H1 (cell line): ENCODE measurements around the gene BMPR1A. TPM values are rescaled to one million over a fixed set of nuclear protein-coding genes. Genes with fewer than 3 reads are reported as not detected.

ENCODE experiments used
- CTCF ChIA-PET: fragments of 300-600 bp; sonication (Branson Sonifier 250); formaldehyde crosslinking; loops from one replicate; lab custom pipeline; 2021; ENCODE audit not compliant: partially characterized antibody; lab: Charles Lee
- POLR2A ChIA-PET: fragments of 300-600 bp; sonication (Branson Sonifier 250); formaldehyde crosslinking; loops from one replicate; lab custom pipeline; 2021; ENCODE audit warnings: inconsistent platforms; ENCODE audit not compliant: partially characterized antibody; lab: Charles Lee
- DNase-seq, 2 experiments: peaks; one replicate each; pipeline versions ENCODE4 v3.0.0 to v3.0.0-alpha.2; 2010 to 2022; ENCODE audit warnings: low spot score in 2 of 2, low read depth in 1 of 2, mixed read lengths in 1 of 2
- FAIRE-seq: peaks from 2 replicates; lab custom pipeline; 2011; peaks lifted over from hg19 to GRCh38; lab: Jason Lieb, UNC
- H2AFZ ChIP-seq: 2 replicates; pipeline ENCODE4 v1.8.1; 2012; ENCODE audit warnings: low read length, inconsistent platforms
- H2AK5ac ChIP-seq: 2 replicates; pipeline ENCODE4 v1.6.1; 2013; ENCODE audit warnings: low read depth, low read length
- H2BK120ac ChIP-seq: replicated peaks from 2 replicates; pipeline ENCODE3; 2013; ENCODE audit warnings: low read depth, low read length, inconsistent platforms
- H2BK12ac ChIP-seq: 2 replicates; pipeline ENCODE4 v1.6.1; 2013; ENCODE audit warnings: low read depth, low read length
- H2BK15ac ChIP-seq: 2 replicates; pipeline ENCODE4 v1.6.1; 2013; ENCODE audit warnings: low read length
- H2BK20ac ChIP-seq: 2 replicates; pipeline ENCODE4 v1.6.1; 2013; ENCODE audit warnings: low read length
- H2BK5ac ChIP-seq: 2 replicates; pipeline ENCODE4 v1.6.1; 2013; ENCODE audit warnings: low read depth, low read length
- H3K14ac ChIP-seq: 2 replicates; pipeline ENCODE4 v1.6.1; 2013; ENCODE audit warnings: inconsistent platforms; ENCODE audit not compliant: insufficient read length
- H3K18ac ChIP-seq: 2 replicates; pipeline ENCODE4 v1.6.1; 2013; ENCODE audit warnings: low read length; ENCODE audit errors: extremely low read depth
- H3K23ac ChIP-seq: 2 replicates; pipeline ENCODE4 v1.6.1; 2013; ENCODE audit warnings: inconsistent platforms; ENCODE audit not compliant: insufficient read length
- H3K23me2 ChIP-seq: 2 replicates; pipeline ENCODE4 v1.6.1; 2013; ENCODE audit warnings: low read depth, low read length
- H3K27ac ChIP-seq: 2 replicates; pipeline ENCODE4 v1.6.1; 2011; ENCODE audit warnings: low read depth, low read length, inconsistent platforms
- H3K27me3 ChIP-seq, 4 experiments: replicated peaks in 1 of 4; 1 replicate in 1 of 4; 2 replicates in 3 of 4; pipeline versions ENCODE4 v1.6.1 to v1.8.1; 2011 to 2013; ENCODE audit warnings: low read length in 3 of 4, mild to moderate bottlenecking in 3 of 4, inconsistent platforms in 2 of 4, mixed read lengths in 2 of 4, moderate library complexity in 1 of 4; ENCODE audit not compliant: control insufficient read depth in 3 of 4, insufficient read depth in 3 of 4; ENCODE audit errors: extremely low read depth in 1 of 4
- H3K36me3 ChIP-seq, 4 experiments: 2 replicates each; pipeline versions ENCODE4 v1.6.1 to v1.8.1; 2011 to 2013; ENCODE audit warnings: mild to moderate bottlenecking in 4 of 4, low read length in 3 of 4, moderate library complexity in 2 of 4, control low read depth in 1 of 4, inconsistent platforms in 1 of 4; ENCODE audit not compliant: insufficient read depth in 4 of 4, control insufficient read depth in 2 of 4
- H3K4ac ChIP-seq: replicated peaks from 2 replicates; pipeline ENCODE3; 2013; ENCODE audit warnings: low read length, low read depth, mixed read lengths, inconsistent platforms; ENCODE audit not compliant: insufficient read length
- H3K4me1 ChIP-seq, 4 experiments: replicated peaks in 1 of 4; 1 replicate in 1 of 4; 2 replicates in 3 of 4; pipeline versions ENCODE4 v1.6.1 to v1.8.1; 2011 to 2013; ENCODE audit warnings: low read length in 3 of 4, inconsistent platforms in 2 of 4, mixed read lengths in 1 of 4; ENCODE audit not compliant: insufficient read depth in 4 of 4, control insufficient read depth in 3 of 4
- H3K4me2 ChIP-seq, 2 experiments: 2 replicates each; pipeline versions ENCODE4 v1.6.1 to v1.8.1; 2011 to 2013; ENCODE audit warnings: low read depth in 2 of 2, low read length in 2 of 2, control low read depth in 1 of 2, inconsistent platforms in 1 of 2, mild to moderate bottlenecking in 1 of 2; ENCODE audit not compliant: insufficient read depth in 1 of 2
- H3K4me3 ChIP-seq, 4 experiments: fragments of 200-600, 300-600 bp in 1 of 4; sonication (generic), shearing (Covaris generic), sonication (Bioruptor Twin) in 1 of 4; 2 replicates each; pipeline versions ENCODE4 v1.5.1 to v1.8.1; 2011 to 2016; ENCODE audit warnings: low read length in 4 of 4, low read depth in 3 of 4, control low read depth in 2 of 4, inconsistent platforms in 2 of 4, mild to moderate bottlenecking in 2 of 4, mixed read lengths in 1 of 4, moderate library complexity in 1 of 4; ENCODE audit not compliant: insufficient read depth in 2 of 4; ENCODE audit errors: extremely low read depth in 1 of 4
- H3K56ac ChIP-seq: replicated peaks from 2 replicates; pipeline ENCODE3; 2013; ENCODE audit warnings: low read depth, mild to moderate bottlenecking, mixed read lengths, low read length, inconsistent platforms; ENCODE audit not compliant: insufficient read length
- H3K79me1 ChIP-seq: 2 replicates; pipeline ENCODE4 v1.6.1; 2013; ENCODE audit warnings: low read depth, low read length, control low read depth
- H3K79me2 ChIP-seq, 2 experiments: 2 replicates each; pipeline versions ENCODE4 v1.6.1 to v1.8.1; 2012 to 2013; ENCODE audit warnings: low read length in 2 of 2, mild to moderate bottlenecking in 2 of 2, inconsistent platforms in 1 of 2; ENCODE audit not compliant: insufficient read depth in 2 of 2, control insufficient read depth in 1 of 2
- H3K9ac ChIP-seq, 4 experiments: replicated peaks in 1 of 4; 1 replicate in 1 of 4; 2 replicates in 3 of 4; pipeline versions ENCODE4 v1.6.1 to v1.8.1; 2011 to 2013; ENCODE audit warnings: low read depth in 3 of 4, low read length in 3 of 4, control low read depth in 2 of 4, mild to moderate bottlenecking in 2 of 4, moderate library complexity in 2 of 4, inconsistent platforms in 1 of 4; ENCODE audit errors: extremely low read depth in 1 of 4
- H3K9me3 ChIP-seq, 2 experiments: 2 replicates each; pipeline versions ENCODE4 v1.6.1 to v1.8.1; 2012 to 2013; ENCODE audit warnings: mild to moderate bottlenecking in 2 of 2, moderate library complexity in 2 of 2, control low read depth in 1 of 2, inconsistent platforms in 1 of 2, low read depth in 1 of 2, low read length in 1 of 2, mixed read lengths in 1 of 2; ENCODE audit not compliant: insufficient read depth in 2 of 2
- H4K20me1 ChIP-seq, 2 experiments: replicated peaks in 1 of 2; 2 replicates each; pipeline versions ENCODE3 to v1.8.1; 2011 to 2013; ENCODE audit warnings: inconsistent platforms in 2 of 2, low read length in 2 of 2, mild to moderate bottlenecking in 1 of 2; ENCODE audit not compliant: insufficient read depth in 2 of 2, control insufficient read depth in 1 of 2
- H4K5ac ChIP-seq: 2 replicates; pipeline ENCODE4 v1.6.1; 2013; ENCODE audit warnings: low read length, low read depth, mixed read lengths, inconsistent platforms; ENCODE audit not compliant: insufficient read length
- H4K8ac ChIP-seq: 2 replicates; pipeline ENCODE4 v1.8.0; 2013; ENCODE audit warnings: mild to moderate bottlenecking, moderate library complexity, low read length, inconsistent platforms; ENCODE audit not compliant: insufficient read depth; ENCODE audit errors: extremely low read depth
- H4K91ac ChIP-seq: replicated peaks from 2 replicates; pipeline ENCODE3; 2013; ENCODE audit warnings: low read length, mixed read lengths, inconsistent platforms; ENCODE audit not compliant: insufficient read length
- E2F6 ChIP-seq: IDR thresholded peaks from 2 replicates; pipeline ENCODE4 v1.6.1; 2012; ENCODE audit warnings: inconsistent platforms
- EZH2 ChIP-seq: fragments of 200-600 bp; sonication (generic); IDR thresholded peaks from 2 replicates; pipeline ENCODE4 v1.7.1; 2012; ENCODE audit warnings: low read depth, mild to moderate bottlenecking, moderate library complexity, low read length, inconsistent platforms; ENCODE audit not compliant: severe bottlenecking
- HDAC2 ChIP-seq, 2 experiments: fragments of 300-600 bp in 1 of 2; sonication (generic) in 1 of 2; IDR thresholded peaks; 2 replicates each; pipeline ENCODE4 v1.6.1; 2011 to 2012; ENCODE audit warnings: low read depth in 2 of 2, low read length in 2 of 2, mild to moderate bottlenecking in 2 of 2, moderate library complexity in 2 of 2, borderline replicate concordance in 1 of 2, inconsistent platforms in 1 of 2
- JUN ChIP-seq: IDR thresholded peaks from 2 replicates; pipeline ENCODE4 v1.6.1; 2011; ENCODE audit warnings: low read depth, mild to moderate bottlenecking, improper control_type of control experiment, low read length
- RXRA ChIP-seq: IDR thresholded peaks from 2 replicates; pipeline ENCODE4 v1.6.1; 2011; ENCODE audit warnings: low read depth, mild to moderate bottlenecking, low read length, moderate library complexity; ENCODE audit not compliant: insufficient read depth
- TBP ChIP-seq: IDR thresholded peaks from 2 replicates; pipeline ENCODE4 v1.6.1; 2011; ENCODE audit warnings: low read depth, low read length, improper control_type of control experiment
- TEAD4 ChIP-seq: IDR thresholded peaks from 2 replicates; pipeline ENCODE4 v1.6.1; 2012; ENCODE audit warnings: low read depth, low read length, inconsistent platforms, mixed read lengths
- YY1 ChIP-seq: IDR thresholded peaks from 2 replicates; pipeline ENCODE4 v1.6.1; 2011; ENCODE audit warnings: low read depth, mild to moderate bottlenecking, low read length
- WGBS, 2 experiments: shearing (Covaris generic) in 1 of 2; methylation state at CpG; one replicate each; pipeline versions ENCODE4 v1.1.6 to v1.1.7; 2013 to 2015; ENCODE audit warnings: low lambda C conversion rate in 2 of 2, mixed read lengths in 2 of 2, inconsistent platforms in 1 of 2, low coverage in 1 of 2, missing lambda C conversion rate in 1 of 2; ENCODE audit not compliant: insufficient replicate concordance in 2 of 2, insufficient coverage in 1 of 2, insufficient read length in 1 of 2; ENCODE audit errors: extremely low coverage in 1 of 2, missing lambda C conversion rate in 1 of 2; 5-methylcytosine and 5-hydroxymethylcytosine counted together
- polyA plus RNA-seq, 7 experiments: library from polyadenylated mRNA; depleted of rRNA in 3 of 7; stranded (reverse) in 5 of 7; unstranded in 2 of 7; fragments of >200 nt in 5 of 7; fragments of 200-250 nt in 2 of 7; gene quantifications; 1 replicate in 5 of 7; 2 replicates in 1 of 7; 4 replicates in 1 of 7; pipeline versions ENCODE4 v1.2.1 to v1.2.3, GENCODE V29; 2011 to 2013; ENCODE audit warnings: missing spikeins in 2 of 7, mixed read lengths in 2 of 7
- total RNA-seq: library from RNA; stranded (reverse); fragmentation: NEBNext Ultra II Directional; extraction: Animal tissue kit (Norgen Biotek cat#: 25700); gene quantifications from 2 replicates; pipeline ENCODE4 v1.2.1, GENCODE V29; 2021

BMPR1A gene
- total and polyA plus RNA-seq, 2 of the 8 experiments (the other 6 are each of a cell fraction or from before 2014, with no cell fraction given), result 34.4 to 129 TPM

- no peak overlapping the region for H3K14ac ChIP-seq
- POLR2A ChIA-PET, result no interaction called here
- peaks cover 3 to 30% (median 24%) of the 10 kb centered on the region in 4 experiments for H3K4me1 ChIP-seq
- TF ChIP-seq TEAD4 (no peak), YY1 (no peak), HDAC2 (IDR thresholded peaks at IDR 0.05; ENCODE audit: borderline replicate concordance in 1 of 2, low read depth in 2 of 2, low read length in 2 of 2) (no peak), TBP (no peak), EZH2 (no peak), RXRA (no peak), JUN (no peak), E2F6 (no peak)
Observed at GRCh38 chr10:86870679-86871078, 114.3 kb downstream of the BMPR1A start.

More at GRCh38 chr10:86870679-86871078, 114.3 kb downstream of the BMPR1A start:
- no peak overlapping the region for H2AFZ ChIP-seq
- H3K4me2 ChIP-seq, result no peak overlapping the region; a peak in 1 of 4 replicates
- peak overlapping the region; percentile 76; the same call in 1 of the 2 replicates for H3K18ac ChIP-seq
- peaks cover 0 to 1% of the 10 kb centered on the region in 2 experiments for H4K20me1 ChIP-seq
- no peak overlapping the region for H3K27ac ChIP-seq
- 95% methylated on average over 3 of the region's 3 CpGs; no CpG with 5 or more reads in 1 of the 2 experiments for WGBS, 2 experiments
- DNase-seq, result no peak
- peak overlapping the region; percentile 55 for H2AK5ac ChIP-seq
- H2BK5ac ChIP-seq, result peak overlapping the region; percentile 73
- CTCF ChIA-PET, result no interaction called here
- H3K36me3 ChIP-seq, result peaks cover 0 to under 1% (median under 1%) of the 10 kb centered on the region in 4 experiments; a peak in 2 of 8 replicates
- no peak overlapping the region for H3K9ac ChIP-seq
- no peak overlapping the region for H3K56ac ChIP-seq
- FAIRE-seq, result no peak
- peak overlapping the region; percentile 56; the same call in 1 of the 2 replicates for H2BK20ac ChIP-seq
- H4K91ac ChIP-seq, result peak overlapping the region; percentile 14
- peak overlapping the region; percentile 55 for H3K4ac ChIP-seq
- no peak overlapping the region for H4K8ac ChIP-seq
- no peak overlapping the region for H3K23ac ChIP-seq
- no peak overlapping the region for H2BK120ac ChIP-seq
- no peak overlapping the region for H3K4me3 ChIP-seq
- peak overlapping the region; percentile 91 for H2BK12ac ChIP-seq
- H3K9me3 ChIP-seq, result no peaks in the 10 kb centered on the region
- no peaks in the 10 kb centered on the region; the same call in 1 of the 2 replicates for H3K79me1 ChIP-seq
- H3K27me3 ChIP-seq, result no peaks in the 10 kb centered on the region
- no peak overlapping the region for H4K5ac ChIP-seq
- H3K23me2 ChIP-seq, result no peaks in the 10 kb centered on the region; the same call in 1 of the 2 replicates
- H3K79me2 ChIP-seq, result peaks cover 0 to 64% of the 10 kb centered on the region in 2 experiments; a peak in 2 of 4 replicates
- H2BK15ac ChIP-seq, result peak overlapping the region; percentile 35; the same call in 1 of the 2 replicates
